NOMO-1 treated with DMSO at 0.1 percent for 48 hours (cell line): ENCODE results near the gene SLC16A6.
"Not testable (repeated sequence)": the region's sequence is repeated elsewhere in the genome, so short reads cannot be mapped to it uniquely, and the experiment has no call there.

Source experiments
- DNase-seq: peaks from one replicate; lab custom pipeline; 2025; ENCODE audit not compliant: unreplicated experiment; lab: John Stamatoyannopoulos, UW

The SLC16A6 gene, protein sequence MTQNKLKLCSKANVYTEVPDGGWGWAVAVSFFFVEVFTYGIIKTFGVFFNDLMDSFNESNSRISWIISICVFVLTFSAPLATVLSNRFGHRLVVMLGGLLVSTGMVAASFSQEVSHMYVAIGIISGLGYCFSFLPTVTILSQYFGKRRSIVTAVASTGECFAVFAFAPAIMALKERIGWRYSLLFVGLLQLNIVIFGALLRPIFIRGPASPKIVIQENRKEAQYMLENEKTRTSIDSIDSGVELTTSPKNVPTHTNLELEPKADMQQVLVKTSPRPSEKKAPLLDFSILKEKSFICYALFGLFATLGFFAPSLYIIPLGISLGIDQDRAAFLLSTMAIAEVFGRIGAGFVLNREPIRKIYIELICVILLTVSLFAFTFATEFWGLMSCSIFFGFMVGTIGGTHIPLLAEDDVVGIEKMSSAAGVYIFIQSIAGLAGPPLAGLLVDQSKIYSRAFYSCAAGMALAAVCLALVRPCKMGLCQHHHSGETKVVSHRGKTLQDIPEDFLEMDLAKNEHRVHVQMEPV

DNA sequence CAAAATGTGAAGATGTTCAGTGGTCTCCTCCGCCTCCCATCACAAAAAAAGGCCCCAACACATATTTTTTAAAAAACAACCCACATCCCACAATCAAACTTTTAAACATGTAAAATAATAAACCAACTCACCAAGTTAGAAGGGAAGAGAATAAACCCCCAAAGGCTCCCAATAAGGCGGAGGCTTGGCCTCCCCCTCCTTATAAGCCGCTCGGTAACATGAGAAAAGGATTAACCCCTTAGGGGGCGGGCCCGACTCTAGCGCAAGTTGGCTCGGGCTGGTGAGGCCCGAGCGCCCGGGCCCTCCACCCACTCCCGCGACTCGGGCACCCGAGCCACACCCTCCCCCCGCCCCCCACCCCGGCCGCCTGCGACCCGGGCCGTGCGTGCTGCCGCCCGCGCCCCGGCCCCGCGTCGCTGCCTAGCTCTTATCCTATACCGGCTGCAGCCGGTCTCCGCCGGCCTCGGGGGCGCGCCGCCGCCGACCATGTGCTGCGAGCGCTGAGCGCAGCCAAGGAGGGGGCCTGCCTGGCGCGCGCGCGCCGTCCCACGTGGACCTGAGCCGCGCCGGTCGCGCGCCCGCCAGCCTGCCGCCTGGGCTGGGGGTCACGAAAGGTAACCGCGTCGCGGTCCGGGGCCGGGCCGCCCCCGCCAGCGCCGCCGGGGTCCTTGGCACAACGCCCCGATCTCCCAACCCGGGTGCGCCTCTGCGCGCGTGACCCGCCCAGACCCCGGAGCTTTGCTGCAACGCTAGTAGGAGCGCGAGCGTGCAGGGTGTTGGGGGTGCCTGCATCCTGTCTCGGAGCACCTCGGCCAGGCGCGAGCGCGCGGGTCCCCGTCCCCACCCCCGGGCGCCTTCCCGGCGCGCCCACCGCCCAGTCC lies at the start of gene SLC16A6, which contains the start of gene ARSG:
Gene SLC16A6 (minus strand): TSS at position 173 of the 881 bp plus-strand sequence. CDS start 12,807 bp downstream, outside the sequence.
Gene ARSG (plus strand): TSS at position 541 of the 881 bp plus-strand sequence. CDS start 15,999 bp downstream, outside the sequence.
- peak; percentile 59 for DNase-seq

DNA sequence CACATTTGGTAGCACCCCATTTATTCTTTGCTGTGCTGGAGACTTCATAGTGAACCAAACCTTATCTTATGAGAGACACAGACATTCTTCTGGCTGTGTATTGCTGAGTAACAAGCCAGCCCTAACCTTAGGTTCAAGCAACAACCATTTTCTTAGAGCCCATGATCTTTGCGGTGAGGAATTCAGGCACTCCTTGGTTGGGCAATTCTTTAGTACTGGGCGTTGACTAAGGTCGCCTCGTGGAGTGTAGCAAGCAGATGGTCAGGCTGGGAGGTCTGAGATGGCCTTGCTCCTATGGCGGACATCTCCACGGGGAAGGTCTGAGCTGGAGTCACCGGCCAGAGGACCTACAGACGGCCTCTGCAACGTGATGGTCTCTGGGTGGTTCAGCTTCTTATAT lies 43.5 kb upstream of the SLC16A6 start:
- DNase-seq = no peak

DNA sequence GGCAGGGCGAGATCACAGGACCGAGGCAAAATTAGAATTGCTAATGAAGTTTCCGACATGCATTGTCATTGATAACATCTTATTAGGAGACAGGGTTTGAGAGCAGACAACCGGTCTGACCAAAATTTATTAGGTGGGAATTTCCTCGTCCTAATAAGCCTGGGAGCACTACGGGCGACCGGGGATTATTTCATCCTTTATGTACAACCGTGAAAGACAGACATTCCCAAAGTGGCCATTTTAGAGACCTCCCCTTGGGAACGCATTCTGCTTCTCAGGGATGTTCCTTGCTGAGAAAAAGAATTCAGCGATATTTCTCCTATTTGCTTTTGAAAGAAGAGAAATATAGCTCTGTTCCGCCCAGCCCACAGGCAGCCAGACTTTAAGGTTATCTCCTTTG lies 41.0 kb upstream of the SLC16A6 start:
- DNase-seq = not testable (repeated sequence)

DNA sequence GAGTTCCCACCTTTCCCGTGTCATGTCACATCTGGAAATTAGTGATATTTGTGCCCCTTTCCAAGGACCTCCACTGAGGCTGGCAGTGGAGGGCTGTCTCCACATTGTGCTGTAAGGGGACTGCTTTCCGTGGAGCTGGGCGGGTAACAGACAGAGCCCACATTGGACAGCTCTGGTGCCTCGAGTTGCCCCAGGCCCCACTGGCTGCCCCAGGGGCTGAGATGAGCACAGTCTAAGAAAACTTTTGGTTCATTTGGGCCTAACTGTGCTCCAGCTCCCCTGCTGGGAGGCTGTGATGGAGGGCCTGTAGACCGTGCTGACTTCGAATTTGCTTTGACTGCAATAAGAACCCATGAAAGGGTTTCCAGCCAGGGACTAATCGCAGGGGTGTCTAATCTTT lies 38.4 kb upstream of the SLC16A6 start:
- no peak for DNase-seq

DNA sequence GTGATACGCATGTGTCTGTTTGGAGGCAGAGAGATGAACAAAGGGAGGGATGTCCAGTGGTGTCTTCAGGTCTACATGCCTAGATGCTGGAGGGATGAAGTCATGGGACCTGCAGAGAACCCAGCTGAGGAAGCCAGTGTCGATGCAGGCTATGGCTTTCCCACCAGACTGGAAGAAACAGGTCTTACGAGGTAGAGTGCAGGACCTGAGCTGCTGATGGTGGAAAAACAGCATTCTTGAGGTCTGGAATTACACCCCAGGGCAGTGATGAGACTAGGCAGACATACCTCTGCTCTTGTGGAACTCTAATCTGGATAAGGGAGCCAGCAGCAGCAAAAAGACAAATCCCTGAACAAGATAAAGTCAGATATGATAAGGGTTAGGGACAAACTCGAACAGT lies 37.7 kb upstream of the SLC16A6 start:
- no peak for DNase-seq

DNA sequence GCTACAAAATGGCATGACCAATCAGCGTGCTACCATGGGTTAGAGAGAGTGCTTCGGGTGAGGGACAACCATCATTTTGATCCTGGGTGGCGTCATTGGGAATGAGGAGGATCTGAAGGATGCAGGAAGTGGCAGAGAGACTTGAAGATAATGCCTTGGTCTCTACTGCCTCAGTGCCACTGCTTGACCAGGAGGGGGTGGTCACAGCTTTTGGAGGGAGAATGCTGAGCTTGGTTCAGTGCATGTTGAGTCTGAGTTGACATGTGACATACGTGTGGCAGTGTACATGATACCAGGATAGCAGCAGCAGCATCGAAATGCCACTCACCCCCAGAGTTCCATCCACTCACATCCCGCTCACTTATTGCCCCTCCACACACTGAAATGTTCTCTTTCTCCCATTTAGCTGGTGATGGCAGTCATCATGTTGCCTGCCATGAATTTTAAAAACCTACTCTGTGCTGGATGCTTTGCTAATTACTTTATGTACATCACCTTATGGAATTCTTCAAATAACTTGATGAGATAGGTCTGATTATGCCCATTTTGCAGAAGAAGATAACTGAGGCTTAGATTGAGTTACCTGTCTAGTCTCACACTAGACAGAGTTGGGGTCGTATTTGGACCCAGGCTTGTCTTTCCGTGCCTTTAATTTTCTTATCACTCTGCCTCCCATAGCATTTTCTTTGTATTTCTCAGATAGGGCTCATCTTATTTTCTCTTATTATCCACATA lies 37.1 kb upstream of the SLC16A6 start:
- DNase-seq = no peak

DNA sequence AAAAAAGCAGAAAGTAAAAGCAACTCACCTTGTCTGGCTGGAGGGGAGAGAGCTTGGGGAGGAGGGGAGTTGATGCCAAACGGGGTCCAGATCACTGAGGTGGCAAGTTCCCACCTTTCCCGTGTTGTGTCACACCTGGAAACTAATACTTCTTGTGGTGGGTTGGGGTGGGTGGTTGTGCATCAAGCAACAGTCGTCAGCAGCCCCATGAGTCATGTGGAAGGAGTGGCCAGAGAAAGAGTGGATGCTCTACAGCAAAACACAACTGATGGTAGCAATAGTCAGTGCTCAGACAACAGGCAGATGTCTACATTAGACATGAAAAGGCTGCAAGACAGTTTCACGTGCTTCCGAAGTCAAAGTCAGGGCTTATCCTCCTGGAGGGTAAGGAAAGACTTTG lies 35.8 kb upstream of the SLC16A6 start:
- no peak for DNase-seq

DNA sequence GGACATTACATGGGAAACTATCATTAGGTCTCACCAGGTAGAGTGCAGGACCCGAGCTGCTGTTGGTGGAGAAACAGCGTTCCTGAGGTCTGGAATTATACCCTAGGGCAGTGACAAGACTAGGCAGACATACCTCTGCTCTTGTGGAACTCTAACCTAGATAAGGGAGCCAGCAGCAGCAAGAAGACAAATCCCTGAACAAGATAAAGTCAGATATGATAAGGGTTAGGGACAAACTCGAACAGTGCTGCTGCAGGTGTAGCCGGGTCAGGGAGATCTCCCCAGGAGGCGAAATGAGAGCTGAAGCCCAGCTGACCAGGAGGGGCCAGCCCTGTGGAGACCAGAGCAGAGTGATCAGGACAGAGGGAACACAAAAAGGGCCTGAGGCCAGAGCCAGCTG lies 35.0 kb upstream of the SLC16A6 start:
- DNase-seq = no peak

DNA sequence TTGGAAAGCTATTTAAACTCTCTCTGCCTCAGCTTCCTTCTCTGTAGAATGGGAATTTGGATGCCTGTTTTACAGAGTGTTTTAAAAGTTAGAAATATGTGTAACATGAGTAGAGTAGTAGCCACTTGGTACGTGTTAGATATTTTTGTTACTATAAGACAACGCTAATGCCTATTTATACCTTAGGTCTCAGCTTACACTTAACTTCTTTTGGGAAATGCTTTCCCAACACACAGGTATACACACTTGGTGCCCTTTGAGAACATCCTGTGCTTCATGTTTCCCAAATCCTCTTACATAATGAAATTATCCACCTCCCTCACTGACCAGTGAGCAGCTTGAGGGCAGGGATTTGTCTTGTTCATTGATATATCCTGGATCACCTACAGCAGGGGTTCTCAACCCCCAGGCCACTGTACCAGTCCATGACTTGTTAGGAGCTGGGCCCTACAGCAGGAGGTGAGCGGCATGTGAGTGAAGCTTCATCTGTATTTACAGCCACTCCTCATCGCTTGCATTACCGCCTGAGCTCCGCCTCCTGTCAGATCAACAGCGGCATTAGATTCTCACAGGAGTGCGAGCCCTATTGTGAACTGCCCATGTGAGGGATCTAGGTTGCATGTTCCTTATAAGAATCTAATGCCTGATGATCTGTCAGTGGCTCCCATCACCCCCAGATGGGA lies 33.9 kb upstream of the SLC16A6 start:
- DNase-seq = no peak

DNA sequence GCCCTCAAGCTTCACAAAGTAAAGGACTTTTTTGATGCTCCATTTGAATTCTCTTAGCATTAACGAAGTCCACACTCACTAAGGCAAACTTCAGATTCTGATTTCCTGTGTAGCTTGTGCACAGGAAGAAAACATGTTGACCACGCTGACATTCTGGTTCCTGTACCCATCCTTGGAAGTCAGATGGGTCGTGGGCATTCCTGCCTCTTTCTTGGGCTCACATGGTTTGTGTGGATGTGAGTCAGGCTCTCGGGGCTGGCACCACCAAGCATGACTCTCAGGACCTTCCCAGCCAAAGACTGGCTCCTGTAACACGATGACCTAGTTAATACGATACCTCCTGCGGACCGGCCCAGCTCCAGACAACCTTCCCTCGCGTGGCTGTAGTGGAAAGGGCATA lies 33.2 kb upstream of the SLC16A6 start:
- DNase-seq = no peak

DNA sequence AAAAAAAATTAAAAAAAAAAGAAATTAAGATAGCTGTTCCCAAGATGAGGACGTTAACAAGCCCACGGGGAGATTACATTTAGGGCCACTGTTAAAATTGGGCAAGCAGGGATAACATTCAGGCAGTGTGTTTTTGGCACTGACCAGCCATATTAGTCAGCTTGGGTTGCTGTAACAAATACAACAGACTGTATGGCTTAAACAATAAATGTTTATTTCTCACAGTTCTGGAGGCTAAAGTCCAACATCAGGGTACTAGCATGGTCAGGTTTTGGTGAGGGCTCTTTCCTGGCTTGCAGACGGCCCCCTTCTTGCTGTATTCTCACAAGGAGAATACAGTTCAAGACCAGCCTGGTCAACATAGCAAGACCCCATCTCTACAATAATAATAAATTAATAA lies 31.7 kb upstream of the SLC16A6 start:
- no peak for DNase-seq

DNA sequence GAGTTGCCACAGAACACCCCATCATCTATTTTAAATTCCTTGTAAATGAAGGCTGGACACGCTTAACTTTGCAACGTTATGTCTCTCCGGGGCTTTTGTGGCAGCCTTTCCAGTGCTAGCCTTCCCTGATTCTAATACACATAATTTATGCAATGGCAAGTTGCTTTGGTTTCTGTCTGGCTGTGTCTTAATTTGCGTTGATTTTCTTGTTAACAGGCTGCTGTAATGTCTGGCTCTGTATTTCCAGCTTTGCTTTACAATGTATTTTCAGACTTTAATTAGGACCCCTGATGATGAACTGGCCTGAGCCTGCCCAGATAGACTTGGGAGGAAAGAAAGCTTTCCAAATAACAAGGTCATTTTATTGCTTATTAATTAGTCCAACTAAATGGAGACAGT lies 30.6 kb upstream of the SLC16A6 start:
- DNase-seq = no peak

DNA sequence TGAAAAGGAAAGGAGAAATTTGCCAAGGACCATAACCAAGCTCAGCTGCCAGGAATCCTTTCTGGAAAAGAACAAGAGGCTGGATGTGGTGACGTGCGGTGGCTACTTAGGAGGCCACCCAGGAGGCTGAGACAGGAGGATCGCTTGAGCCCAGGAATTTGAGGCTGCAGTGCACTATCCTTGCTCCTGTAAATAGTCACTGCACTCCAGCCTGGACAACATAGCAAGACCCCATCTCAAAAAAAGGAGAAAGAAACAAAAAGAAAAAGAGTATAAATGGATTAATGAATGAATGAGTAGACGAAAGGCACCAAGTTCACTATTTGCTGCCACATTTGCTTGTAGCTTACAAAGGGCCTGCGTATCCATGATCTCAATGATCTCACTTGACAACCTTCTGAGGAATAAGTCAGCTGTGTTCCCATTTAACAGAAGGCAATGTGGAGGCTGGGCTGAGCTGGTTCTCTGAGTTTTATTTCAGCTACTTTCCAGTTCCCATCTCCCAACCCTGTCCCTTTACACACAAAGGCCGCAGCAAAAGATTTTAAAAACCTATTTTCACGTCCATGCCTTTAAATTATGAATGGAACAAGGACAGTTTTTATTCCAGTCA lies 30.1 kb upstream of the SLC16A6 start:
- DNase-seq = no peak

DNA sequence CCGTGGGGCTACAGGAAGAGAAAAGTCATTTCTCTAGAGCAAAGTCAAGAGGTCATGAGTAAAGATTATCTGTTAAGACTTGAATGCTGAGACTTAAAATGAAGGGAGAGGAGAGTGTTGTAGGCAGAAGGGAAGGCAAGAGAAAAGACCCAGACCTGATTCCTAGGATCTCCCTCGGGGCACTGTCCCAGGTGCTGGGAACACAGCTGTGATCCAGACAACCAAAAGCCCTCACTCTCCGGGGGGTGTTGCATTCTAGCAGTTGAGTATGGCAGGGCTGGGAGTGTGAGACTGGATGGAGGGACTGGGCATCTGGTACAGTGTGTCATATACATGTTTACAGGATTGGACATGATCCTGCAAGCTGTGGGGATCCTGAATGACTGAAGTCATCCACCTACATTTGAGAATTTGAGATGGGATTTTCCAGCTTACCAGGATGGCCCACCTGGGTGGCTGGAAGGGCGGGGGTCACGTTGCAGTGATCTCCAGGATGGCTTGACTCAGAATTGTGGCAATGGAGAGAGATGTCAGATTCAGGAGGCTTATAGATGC lies 29.5 kb upstream of the SLC16A6 start:
- DNase-seq = no peak

DNA sequence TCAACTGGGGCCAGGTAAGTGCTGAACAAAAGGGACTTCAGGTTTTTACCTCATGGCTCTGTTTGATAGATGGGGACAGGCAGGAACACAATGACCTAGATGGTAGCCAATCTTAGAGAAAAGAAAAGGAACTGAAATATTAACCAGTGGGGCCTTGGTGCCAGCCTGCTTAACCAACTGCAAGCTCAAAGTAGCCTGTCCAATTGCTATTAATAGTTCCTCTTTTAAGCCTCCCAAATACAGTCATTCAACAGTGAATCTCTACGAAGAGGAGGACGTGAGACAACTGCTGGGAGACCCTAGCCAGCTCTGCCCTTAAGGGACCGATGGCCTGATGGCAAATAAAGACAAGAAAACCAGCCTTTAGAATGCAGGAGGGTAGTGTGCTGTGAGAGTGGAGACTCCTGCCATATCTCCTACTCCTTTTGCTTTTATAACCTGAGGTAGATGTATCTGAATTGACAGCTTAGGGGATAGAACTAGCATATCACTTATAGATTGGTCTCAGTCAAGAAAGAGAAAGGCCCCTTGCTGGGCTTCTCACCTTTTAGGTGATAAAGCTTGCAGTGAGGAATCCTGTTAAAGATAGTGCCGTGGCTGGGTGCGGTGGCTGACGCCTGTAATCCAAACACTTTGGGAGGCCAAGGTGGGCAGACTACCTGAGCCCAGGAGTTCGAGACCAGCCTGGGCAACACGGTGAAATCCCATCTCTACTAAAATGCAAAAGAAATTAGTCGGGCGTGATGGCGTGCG lies 28.7 kb upstream of the SLC16A6 start:
- DNase-seq = peak; percentile 67

DNA sequence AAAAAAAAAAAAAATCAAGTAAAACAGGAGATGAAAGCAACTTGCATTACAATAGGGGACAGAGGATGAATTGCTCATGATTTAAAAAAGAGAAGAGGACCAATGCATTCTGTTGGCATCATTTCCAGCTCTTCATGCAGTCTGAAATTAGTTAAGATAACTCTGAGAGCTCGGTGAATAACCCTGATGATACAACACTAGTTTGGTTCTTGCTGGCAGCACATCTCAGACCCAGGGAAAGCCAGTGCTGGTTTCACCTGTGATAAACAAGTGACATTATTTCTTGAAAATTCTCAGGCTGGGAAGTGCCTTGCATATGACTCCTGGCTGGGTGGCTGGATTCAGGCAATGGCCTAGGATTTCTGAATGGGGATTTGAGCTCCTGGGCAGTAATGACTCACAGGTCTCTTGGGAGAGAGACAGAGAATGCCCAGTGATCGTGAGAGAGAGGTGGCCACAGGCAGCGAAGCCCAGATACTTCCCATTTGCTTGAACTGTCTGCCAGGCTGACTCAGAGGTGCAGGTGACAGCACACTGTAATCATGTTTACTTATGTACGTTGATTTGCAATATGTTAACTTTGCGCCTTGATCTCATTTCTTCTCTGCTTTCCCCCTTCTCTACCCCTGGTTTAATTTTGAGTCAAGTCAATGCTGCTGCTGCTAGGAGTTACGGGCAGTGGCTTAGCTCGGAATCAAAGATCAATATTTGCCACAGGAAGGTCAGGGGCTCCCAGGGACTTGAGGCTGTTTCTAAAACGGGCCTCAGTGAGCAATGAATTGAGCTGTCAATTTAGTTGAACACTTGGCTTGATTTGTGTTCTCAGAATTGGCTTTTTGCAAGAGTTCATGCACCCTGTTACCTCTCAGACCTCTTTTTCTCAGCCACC lies 27.4 kb upstream of the SLC16A6 start:
- DNase-seq = peak; percentile 48

DNA sequence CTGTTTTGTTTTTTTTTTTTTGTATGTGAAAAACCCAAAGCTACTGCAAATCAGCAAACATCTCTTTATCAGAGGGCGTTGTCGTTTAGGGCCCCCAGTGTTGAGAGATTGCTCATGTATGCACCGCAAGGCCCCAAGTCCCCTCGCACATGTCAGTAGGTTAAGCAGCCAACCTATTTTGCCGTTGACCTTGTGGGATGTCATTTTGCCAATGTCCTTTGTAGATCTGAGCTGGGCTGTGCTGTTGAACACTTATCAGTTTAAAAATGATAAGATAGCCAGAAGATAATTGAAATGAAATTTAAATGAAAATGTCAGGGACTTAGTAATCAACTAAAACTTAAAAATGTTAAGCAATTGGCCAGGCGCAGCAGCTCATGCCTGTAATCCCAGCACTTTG lies 26.5 kb upstream of the SLC16A6 start:
- no peak for DNase-seq

DNA sequence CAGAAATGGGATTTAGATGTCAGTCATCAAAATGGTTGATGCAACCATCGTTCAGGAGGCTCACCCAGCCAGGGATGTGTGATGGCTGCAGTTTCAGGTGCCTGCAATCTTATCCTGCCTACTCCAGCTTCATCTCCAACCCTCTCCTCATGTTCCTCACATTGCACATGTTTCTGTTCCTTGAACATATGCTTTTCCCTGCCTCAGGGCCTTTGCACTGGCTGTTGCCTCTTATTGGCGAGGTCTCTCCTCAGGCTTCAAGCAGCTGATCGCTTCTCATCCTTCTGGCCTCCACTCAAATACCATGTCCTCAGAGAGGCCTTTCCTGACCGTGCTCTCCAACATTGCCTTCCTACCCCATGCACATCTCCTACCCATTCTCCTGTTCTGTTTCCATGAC lies 25.0 kb upstream of the SLC16A6 start:
- DNase-seq = no peak
